PC-9 (cell line): Measurements from ENCODE around the gene RNF41.

ENCODE experiments used
- EZH2 ChIP-seq: fragments of 200-600 bp; sonication (generic); IDR thresholded peaks from 2 replicates; pipeline ENCODE4 v1.8.0; 2017; ENCODE audit warnings: antibody characterized with exemption, low read depth
- TF ChIP-seq, protein P1 (sequence below): fragments of 200-600 bp; sonication (generic); conservative IDR thresholded peaks from 2 replicates; pipeline ENCODE4 v1.6.1; 2017; ENCODE audit warnings: mixed run types, antibody characterized with exemption, mild to moderate bottlenecking, moderate library complexity

DNA sequence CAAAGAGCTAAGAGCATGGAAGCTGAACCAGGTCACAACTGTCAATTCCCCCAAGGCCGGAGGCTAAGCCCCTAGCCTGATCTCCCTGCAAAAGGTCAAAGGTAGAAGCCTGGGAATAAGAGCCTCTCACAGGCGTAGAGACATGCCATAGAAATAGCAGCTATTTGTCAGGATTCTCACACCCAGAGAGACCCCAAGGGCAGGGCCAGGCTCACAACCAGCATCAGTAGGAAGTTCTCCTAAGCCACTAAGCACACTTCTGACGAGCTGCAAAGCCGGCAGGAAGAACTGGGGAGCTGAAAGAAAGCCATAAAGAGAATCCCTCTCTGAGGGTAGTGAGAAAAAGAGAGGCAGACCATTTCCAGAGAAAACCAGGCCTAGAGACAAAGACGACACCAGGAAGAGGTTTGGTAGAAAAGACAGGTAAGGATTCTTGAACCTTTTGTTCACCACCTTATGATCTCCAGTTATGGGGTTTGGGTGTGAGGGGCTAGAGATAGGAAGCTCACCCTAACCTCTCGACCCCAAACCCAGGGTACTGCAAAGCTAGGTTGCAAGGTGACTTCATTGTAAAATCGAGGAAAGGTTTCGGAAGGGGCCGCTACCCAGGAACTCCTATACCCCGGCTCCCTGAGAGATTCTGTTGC lies 33.5 kb downstream of the RNF41 start:
- TF ChIP-seq, protein P1, sequence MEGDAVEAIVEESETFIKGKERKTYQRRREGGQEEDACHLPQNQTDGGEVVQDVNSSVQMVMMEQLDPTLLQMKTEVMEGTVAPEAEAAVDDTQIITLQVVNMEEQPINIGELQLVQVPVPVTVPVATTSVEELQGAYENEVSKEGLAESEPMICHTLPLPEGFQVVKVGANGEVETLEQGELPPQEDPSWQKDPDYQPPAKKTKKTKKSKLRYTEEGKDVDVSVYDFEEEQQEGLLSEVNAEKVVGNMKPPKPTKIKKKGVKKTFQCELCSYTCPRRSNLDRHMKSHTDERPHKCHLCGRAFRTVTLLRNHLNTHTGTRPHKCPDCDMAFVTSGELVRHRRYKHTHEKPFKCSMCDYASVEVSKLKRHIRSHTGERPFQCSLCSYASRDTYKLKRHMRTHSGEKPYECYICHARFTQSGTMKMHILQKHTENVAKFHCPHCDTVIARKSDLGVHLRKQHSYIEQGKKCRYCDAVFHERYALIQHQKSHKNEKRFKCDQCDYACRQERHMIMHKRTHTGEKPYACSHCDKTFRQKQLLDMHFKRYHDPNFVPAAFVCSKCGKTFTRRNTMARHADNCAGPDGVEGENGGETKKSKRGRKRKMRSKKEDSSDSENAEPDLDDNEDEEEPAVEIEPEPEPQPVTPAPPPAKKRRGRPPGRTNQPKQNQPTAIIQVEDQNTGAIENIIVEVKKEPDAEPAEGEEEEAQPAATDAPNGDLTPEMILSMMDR = no peak
- TF ChIP-seq EZH2 = no peak
